Lower lobe of right lung (tissue), 2 donors: ENCODE measurements around the gene MAP3K14. TPM values are rescaled to one million over a fixed set of nuclear protein-coding genes. Genes with fewer than 3 reads are reported as not detected.

ENCODE experiments used
- ATAC-seq, 2 donors: fragments of 200-7000 bp; cut with Tn5 transposase; one replicate each; pipeline ENCODE4 v1.9.1; 2020 to 2022; ENCODE audit warnings: mild to moderate bottlenecking in 2 of 2, moderate library complexity in 2 of 2
- DNase-seq: peaks from one replicate; pipeline ENCODE4 v3.0.0-alpha.2; 2020
- H3K27ac ChIP-seq: fragments of 200-600 bp; one replicate; pipeline ENCODE4 v1.8.0; 2022
- H3K27me3 ChIP-seq: fragments of 200-600 bp; one replicate; pipeline ENCODE4 v1.8.0; 2022; ENCODE audit warnings: low read depth
- H3K36me3 ChIP-seq: fragments of 200-600 bp; one replicate; pipeline ENCODE4 v1.8.0; 2022; ENCODE audit warnings: mild to moderate bottlenecking
- H3K4me1 ChIP-seq: fragments of 200-600 bp; one replicate; pipeline ENCODE4 v1.8.0; 2022
- H3K4me3 ChIP-seq: fragments of 200-600 bp; one replicate; pipeline ENCODE4 v1.8.0; 2022; ENCODE audit warnings: mild to moderate bottlenecking
- H3K9me3 ChIP-seq: fragments of 200-600 bp; one replicate; pipeline ENCODE4 v1.8.0; 2022
- CTCF ChIP-seq: fragments of 200-600 bp; IDR thresholded peaks from one replicate; pipeline ENCODE4 v1.8.0; 2022; ENCODE audit warnings: antibody characterized with exemption, mild to moderate bottlenecking
- intact Hi-C: fragments of 100-400 bp; cut with DNase I; formaldehyde crosslinking; loops from one replicate; pipeline ENCODE4 v1.11.0; 2022
- total RNA-seq: library from RNA; stranded (reverse); fragmentation: NEBNext Ultra II Directional; extraction: Animal tissue kit (Norgen Biotek cat#: 25700); gene quantifications from one replicate; pipeline ENCODE4 v1.2.1, GENCODE V29; 2021
- donor health status: DM: no; HTN: yes; CAD: no; lungs with severe emphysema.

The MAP3K14 gene
- total RNA-seq, 1 donor from 2014 or later: 9.3 TPM

- ATAC-seq: peak; percentile 38 to 46
- Histone ChIP-seq H3K36me3 (no peaks in the 10 kb centered on the region), H3K9me3 (no peaks in the 10 kb centered on the region), H3K4me1 (peaks cover 47% of the 10 kb centered on the region), H3K27ac (peak overlapping the region; percentile 88), H3K27me3 (no peaks in the 10 kb centered on the region), H3K4me3 (no peak overlapping the region)
- no peak for TF ChIP-seq CTCF
- no peak for DNase-seq
- intact Hi-C loops: no loop called here
Measured at GRCh38 chr17:45338023-45338781, 21.4 kb upstream of the MAP3K14 start.

GRCh38 chr17:45336390-45337182 is 19.8 kb upstream of the MAP3K14 start:
- Histone ChIP-seq H3K27ac (no peak overlapping the region), H3K9me3 (no peaks in the 10 kb centered on the region), H3K27me3 (no peaks in the 10 kb centered on the region), H3K4me3 (no peak overlapping the region), H3K36me3 (no peaks in the 10 kb centered on the region), H3K4me1 (peaks cover 44% of the 10 kb centered on the region)
- TF ChIP-seq CTCF: no peak
- peak; percentile 30 for DNase-seq
- ATAC-seq: no peak
- intact Hi-C loops: no loop called here

- Histone ChIP-seq H3K9me3 (no peaks in the 10 kb centered on the region), H3K27me3 (no peaks in the 10 kb centered on the region), H3K4me3 (no peak overlapping the region), H3K36me3 (no peaks in the 10 kb centered on the region), H3K4me1 (peaks cover 36% of the 10 kb centered on the region), H3K27ac (no peak overlapping the region)
- intact Hi-C loops: no loop called here
- DNase-seq: peak; percentile 5
- TF ChIP-seq CTCF: no peak
- no peak for ATAC-seq
Measured at GRCh38 chr17:45335721-45336120, 18.9 kb upstream of the MAP3K14 start.

GRCh38 chr17:45334701-45335677 is 18.2 kb upstream of the MAP3K14 start:
- TF ChIP-seq CTCF: no peak

GRCh38 chr17:45334231-45334630 is 17.4 kb upstream of the MAP3K14 start:
- Histone ChIP-seq H3K4me1 (peaks cover 44% of the 10 kb centered on the region), H3K36me3 (no peaks in the 10 kb centered on the region), H3K4me3 (no peak overlapping the region), H3K27ac (no peak overlapping the region), H3K27me3 (no peaks in the 10 kb centered on the region), H3K9me3 (no peaks in the 10 kb centered on the region)
- intact Hi-C loops: no loop called here
- ATAC-seq (no peak), DNase-seq (no peak)
- no peak for TF ChIP-seq CTCF

More at GRCh38 chr17:45334701-45335677, 18.2 kb upstream of the MAP3K14 start:
- intact Hi-C loops: no loop called here
- DNase-seq (no peak), ATAC-seq (no peak)
- Histone ChIP-seq H3K9me3 (no peaks in the 10 kb centered on the region), H3K4me1 (peaks cover 38% of the 10 kb centered on the region), H3K27me3 (no peaks in the 10 kb centered on the region), H3K4me3 (no peak overlapping the region), H3K27ac (no peak overlapping the region), H3K36me3 (no peaks in the 10 kb centered on the region)
